ENCODE results near the gene C19orf33.

Gene C19orf33

DNA sequence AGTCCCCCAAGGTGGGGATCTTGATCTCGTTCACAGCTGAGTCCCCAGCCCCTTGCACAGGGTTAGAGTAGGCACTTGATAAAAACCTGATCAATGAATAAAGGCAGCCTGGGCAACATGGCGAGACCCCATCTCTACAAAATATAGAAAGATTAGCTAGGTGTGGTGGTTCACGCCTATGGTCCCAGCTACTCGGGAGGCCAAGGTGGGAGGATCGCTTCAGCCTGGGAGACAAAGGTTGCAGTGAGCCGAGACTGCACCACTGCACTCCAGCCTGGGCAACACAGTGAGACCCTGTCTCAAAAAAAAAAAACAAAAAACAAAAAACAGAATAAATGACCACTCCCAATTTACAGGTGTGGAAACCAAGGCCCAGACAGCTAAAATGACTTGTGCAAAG, 6.9 kb downstream of the C19orf33 start:
- Mint-ChIP-seq H3K4me3 (no peak overlapping the region), H3K4me1 (ENCODE audit: low read depth) (peaks cover 4% of the 10 kb centered on the region), H3K27me3 (no peaks in the 10 kb centered on the region), H3K9me3 (ENCODE audit: low read depth) (no peaks in the 10 kb centered on the region), H3K36me3 (peaks cover 3% of the 10 kb centered on the region), H3K27ac (no peak overlapping the region)

DNA sequence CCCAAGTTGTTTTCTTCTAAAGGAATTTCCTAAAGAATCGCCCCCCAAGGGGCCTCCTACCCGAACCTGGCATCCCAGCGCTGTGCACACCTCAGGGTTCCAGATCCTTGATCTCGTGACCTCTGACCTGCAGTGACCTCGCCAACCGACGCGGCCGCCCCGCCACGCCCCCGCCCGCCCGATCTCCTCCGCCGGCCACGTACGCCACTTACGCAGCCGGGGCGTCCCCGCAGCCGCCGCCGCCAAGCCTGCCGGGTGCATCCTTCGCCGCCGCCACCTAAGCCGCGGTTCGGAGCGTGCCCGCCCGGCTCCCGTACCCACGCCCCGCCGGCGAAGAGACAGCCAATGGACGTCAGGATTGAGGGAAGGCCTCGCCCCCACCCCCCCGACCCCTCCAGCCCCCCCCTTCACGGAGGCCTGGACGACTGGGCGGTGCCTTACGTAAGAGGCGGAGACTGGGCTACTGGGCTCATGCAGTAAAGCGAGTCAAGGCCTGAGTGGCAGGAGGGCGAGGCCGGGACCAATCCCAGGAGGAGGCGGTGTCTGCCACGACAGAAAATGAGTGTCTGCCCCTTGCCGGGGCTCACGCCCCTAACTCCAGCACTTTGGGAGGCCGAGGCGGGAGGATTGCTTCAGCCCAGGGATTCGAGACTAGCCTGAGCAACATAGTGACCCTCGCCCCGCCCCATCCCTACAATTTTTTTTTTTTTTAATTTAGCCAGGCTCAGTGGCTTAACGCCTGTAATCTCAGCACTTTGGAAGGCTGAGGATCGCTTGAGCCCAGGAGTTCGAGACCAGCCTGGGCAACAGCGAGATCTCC, 11.8 kb downstream of the C19orf33 start, which contains the start of gene YIF1B:
Gene YIF1B, minus strand, starts transcription at position 291 of the 820 bp plus-strand sequence. Its CDS starts 30 bp downstream, at position 261.
- Mint-ChIP-seq H3K36me3 (no peaks in the 10 kb centered on the region), H3K9me3 (ENCODE audit: low read depth) (no peaks in the 10 kb centered on the region), H3K4me3 (peak within 1 kb of the TSS; percentile 93), H3K4me1 (ENCODE audit: low read depth) (peaks cover 26% of the 10 kb centered on the region), H3K27ac (peak within 1 kb of the TSS; percentile 88), H3K27me3 (no peaks in the 10 kb centered on the region)

DNA sequence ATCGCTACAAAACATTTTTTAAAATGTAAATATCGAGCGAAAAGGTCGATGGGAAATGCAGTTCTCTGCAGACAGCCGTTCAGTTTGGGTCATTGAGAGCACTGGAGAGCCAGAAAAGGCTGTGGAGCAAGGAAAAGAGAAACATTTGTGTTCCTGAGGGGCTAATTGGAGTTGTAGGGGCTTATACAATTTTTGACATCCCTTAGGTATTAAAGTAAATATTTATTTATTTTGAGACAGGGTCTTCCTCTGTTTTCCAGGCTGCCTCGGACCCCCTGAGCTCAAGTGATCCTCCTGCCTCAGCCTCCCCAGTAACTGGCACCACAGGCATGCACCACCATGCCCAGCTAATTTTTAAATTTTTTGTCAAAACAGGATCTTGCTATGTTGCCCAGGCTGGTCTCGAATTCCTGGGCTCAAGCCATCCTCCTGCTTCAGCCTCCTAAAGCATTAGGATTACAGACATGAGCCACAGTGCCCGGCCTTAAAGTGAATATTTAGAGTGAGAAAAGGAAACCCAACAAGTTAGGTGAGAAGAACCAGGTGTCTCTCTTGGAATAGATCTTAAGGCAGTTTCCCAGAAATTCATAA, 12.5 kb downstream of the C19orf33 start:
- Mint-ChIP-seq H3K27me3 (no peaks in the 10 kb centered on the region), H3K36me3 (no peaks in the 10 kb centered on the region), H3K4me1 (ENCODE audit: low read depth) (peaks cover 32% of the 10 kb centered on the region), H3K4me3 (peak overlapping the region; percentile 93), H3K27ac (peak overlapping the region; percentile 88), H3K9me3 (ENCODE audit: low read depth) (no peaks in the 10 kb centered on the region)

GRCh38 chr19:38317104-38317612, 13.1 kb downstream of the C19orf33 start:
- Mint-ChIP-seq H3K9me3 (ENCODE audit: low read depth) (no peaks in the 10 kb centered on the region), H3K36me3 (peaks cover 1% of the 10 kb centered on the region), H3K27me3 (no peaks in the 10 kb centered on the region), H3K4me1 (ENCODE audit: low read depth) (peaks cover 38% of the 10 kb centered on the region), H3K27ac (peak overlapping the region; percentile 83), H3K4me3 (peak overlapping the region; percentile 93)

DNA sequence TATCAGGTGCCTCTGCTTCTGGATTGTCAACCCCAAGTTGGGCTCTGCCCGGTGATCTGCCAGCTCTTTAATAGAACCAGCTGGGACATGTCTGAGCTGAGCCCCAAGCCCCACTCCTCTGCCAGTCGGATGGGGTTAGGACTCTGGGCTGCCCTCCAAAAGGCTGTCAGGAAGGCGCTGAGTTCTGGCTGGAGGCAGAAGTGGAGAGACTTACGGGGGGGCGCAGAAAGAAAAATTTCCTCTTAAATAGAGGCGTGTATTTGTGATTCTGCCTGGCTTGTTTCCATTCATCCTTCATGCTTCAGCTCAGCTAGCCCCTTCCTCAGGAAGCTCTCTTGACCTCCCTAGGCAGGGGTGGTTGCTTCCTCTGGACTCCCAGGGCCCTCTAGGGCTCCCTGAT, 14.6 kb downstream of the C19orf33 start:
- Mint-ChIP-seq H3K27me3 (no peaks in the 10 kb centered on the region), H3K36me3 (peaks cover 2% of the 10 kb centered on the region), H3K4me1 (ENCODE audit: low read depth) (peaks cover 39% of the 10 kb centered on the region), H3K9me3 (ENCODE audit: low read depth) (no peaks in the 10 kb centered on the region), H3K27ac (no peak overlapping the region), H3K4me3 (peak overlapping the region; percentile 57)

- peaks cover 2% of the 10 kb centered on the region for H3K36me3 Mint-ChIP-seq
- H3K4me3 Mint-ChIP-seq: peak within 1 kb of the TSS; percentile 87
- peaks cover 39% of the 10 kb centered on the region for H3K4me1 Mint-ChIP-seq (ENCODE audit: low read depth)
- H3K27me3 Mint-ChIP-seq: no peaks in the 10 kb centered on the region
- peak within 1 kb of the TSS; percentile 54 for H3K27ac Mint-ChIP-seq
- H3K9me3 Mint-ChIP-seq (ENCODE audit: low read depth): no peaks in the 10 kb centered on the region
Observed at GRCh38 chr19:38319421-38320258, 15.6 kb downstream of the C19orf33 start, which contains the start of gene KCNK6. Gene KCNK6 (plus strand): TSS chr19:38319845. CDS start chr19:38319951, 106 bp downstream.

GRCh38 chr19:38320969-38321339, 16.9 kb downstream of the C19orf33 start:
- H3K27ac Mint-ChIP-seq: no peak overlapping the region
- peaks cover 37% of the 10 kb centered on the region for H3K4me1 Mint-ChIP-seq (ENCODE audit: low read depth)
- no peaks in the 10 kb centered on the region for H3K9me3 Mint-ChIP-seq (ENCODE audit: low read depth)

DNA sequence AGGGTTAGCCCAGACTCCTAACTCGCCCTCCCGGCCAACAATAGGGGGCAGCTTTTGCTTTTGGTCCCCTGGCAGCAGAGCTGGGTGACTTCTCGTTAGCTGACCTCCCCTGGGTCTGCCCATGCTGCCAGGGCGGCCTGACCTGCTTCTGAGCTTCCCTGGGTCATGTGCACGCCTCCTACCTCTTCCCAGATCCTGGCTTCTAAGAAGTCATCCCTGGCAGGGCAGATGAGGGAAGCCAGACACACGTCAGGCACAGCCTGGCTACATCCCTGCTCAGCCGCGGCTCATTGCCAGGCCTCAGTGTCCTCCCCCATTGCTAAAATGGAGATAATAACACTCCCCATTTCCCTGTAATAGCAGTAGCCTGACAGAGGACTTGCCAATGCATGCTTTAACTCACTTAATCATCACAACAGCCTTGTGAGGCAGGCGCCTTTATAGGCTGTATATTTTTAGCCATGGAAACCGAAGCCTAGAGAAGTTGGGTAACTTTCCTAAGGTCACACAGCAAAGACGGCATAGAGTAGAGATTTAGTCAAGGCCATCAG, 17.7 kb downstream of the C19orf33 start:
- H3K4me1 Mint-ChIP-seq (ENCODE audit: low read depth): peaks cover 33% of the 10 kb centered on the region
- no peaks in the 10 kb centered on the region for H3K9me3 Mint-ChIP-seq (ENCODE audit: low read depth)
- H3K27me3 Mint-ChIP-seq: no peaks in the 10 kb centered on the region
- peak overlapping the region; percentile 76 for H3K27ac Mint-ChIP-seq
- H3K36me3 Mint-ChIP-seq: peaks cover 4% of the 10 kb centered on the region
- H3K4me3 Mint-ChIP-seq: peak overlapping the region; percentile 87

More at GRCh38 chr19:38320969-38321339, 16.9 kb downstream of the C19orf33 start:
- no peaks in the 10 kb centered on the region for H3K27me3 Mint-ChIP-seq
- peak overlapping the region; percentile 87 for H3K4me3 Mint-ChIP-seq
- H3K36me3 Mint-ChIP-seq: peaks cover 3% of the 10 kb centered on the region

DNA sequence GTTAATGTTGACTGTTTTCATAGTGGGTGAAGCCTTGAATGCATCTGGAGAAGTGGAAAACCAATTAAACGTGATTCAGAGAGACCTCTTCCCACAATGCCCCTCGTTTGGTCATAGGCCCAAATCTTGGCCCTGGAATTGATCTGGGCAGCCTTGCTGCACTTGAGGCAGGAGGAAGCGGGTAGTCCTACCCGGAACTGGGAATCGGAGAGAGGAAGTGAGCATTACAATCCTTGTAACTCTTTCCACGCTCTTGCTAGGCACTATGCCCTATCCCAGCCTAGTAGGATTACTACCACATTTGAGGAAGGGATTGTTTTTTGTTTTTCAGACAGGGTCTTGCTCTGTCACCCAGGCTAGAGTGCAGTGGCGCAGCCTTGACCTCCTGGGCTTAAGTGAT, 19.2 kb downstream of the C19orf33 start:
- no peak overlapping the region for H3K27ac Mint-ChIP-seq
- no peaks in the 10 kb centered on the region for H3K27me3 Mint-ChIP-seq
- H3K4me1 Mint-ChIP-seq (ENCODE audit: low read depth): peaks cover 25% of the 10 kb centered on the region
- H3K9me3 Mint-ChIP-seq (ENCODE audit: low read depth): no peaks in the 10 kb centered on the region
- H3K36me3 Mint-ChIP-seq: peaks cover 4% of the 10 kb centered on the region
- no peak overlapping the region for H3K4me3 Mint-ChIP-seq

GRCh38 chr19:38324431-38324830, 20.4 kb downstream of the C19orf33 start:
- Mint-ChIP-seq H3K4me3 (no peak overlapping the region), H3K4me1 (ENCODE audit: low read depth) (peaks cover 18% of the 10 kb centered on the region), H3K27ac (no peak overlapping the region), H3K27me3 (no peaks in the 10 kb centered on the region), H3K36me3 (peaks cover 4% of the 10 kb centered on the region), H3K9me3 (ENCODE audit: low read depth) (no peaks in the 10 kb centered on the region)

GRCh38 chr19:38326591-38326990, 22.5 kb downstream of the C19orf33 start:
- H3K36me3 Mint-ChIP-seq: peaks cover 4% of the 10 kb centered on the region
- H3K9me3 Mint-ChIP-seq (ENCODE audit: low read depth): no peaks in the 10 kb centered on the region
- H3K4me3 Mint-ChIP-seq: no peak overlapping the region
- H3K27me3 Mint-ChIP-seq: no peaks in the 10 kb centered on the region
- H3K27ac Mint-ChIP-seq: no peak overlapping the region
- H3K4me1 Mint-ChIP-seq (ENCODE audit: low read depth): peaks cover 7% of the 10 kb centered on the region

GRCh38 chr19:38329651-38330050, 25.6 kb downstream of the C19orf33 start:
- H3K27me3 Mint-ChIP-seq: no peaks in the 10 kb centered on the region
- peaks cover 2% of the 10 kb centered on the region for H3K36me3 Mint-ChIP-seq
- H3K4me3 Mint-ChIP-seq: no peak overlapping the region
- no peaks in the 10 kb centered on the region for H3K4me1 Mint-ChIP-seq (ENCODE audit: low read depth)
- no peak overlapping the region for H3K27ac Mint-ChIP-seq
- H3K9me3 Mint-ChIP-seq (ENCODE audit: low read depth): no peaks in the 10 kb centered on the region

DNA sequence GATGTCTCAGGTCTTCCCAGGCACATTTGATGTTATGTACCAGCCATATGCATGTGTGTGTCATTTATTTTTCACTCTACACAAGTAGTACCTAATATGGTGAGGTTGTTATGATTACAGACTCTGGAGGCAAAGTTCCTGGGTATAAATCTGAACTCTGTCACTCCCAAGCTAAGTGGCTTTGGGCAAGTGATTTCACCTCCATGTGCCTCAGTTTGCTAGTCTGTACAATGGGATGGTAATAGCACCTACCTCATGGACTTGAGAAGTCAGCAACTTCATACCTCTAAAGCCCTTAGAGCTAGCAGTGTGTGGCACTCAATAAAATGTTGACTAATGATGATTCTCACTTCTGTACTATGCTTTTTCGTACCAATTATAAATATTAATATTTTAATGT, 27.7 kb downstream of the C19orf33 start:
- H3K4me1 Mint-ChIP-seq (ENCODE audit: low read depth): peaks cover under 1% of the 10 kb centered on the region
- H3K27ac Mint-ChIP-seq: no peak overlapping the region
- H3K4me3 Mint-ChIP-seq: no peak overlapping the region
- no peaks in the 10 kb centered on the region for H3K9me3 Mint-ChIP-seq (ENCODE audit: low read depth)
- H3K27me3 Mint-ChIP-seq: no peaks in the 10 kb centered on the region
- no peaks in the 10 kb centered on the region for H3K36me3 Mint-ChIP-seq

GRCh38 chr19:38333245-38333644, 29.2 kb downstream of the C19orf33 start:
- no peaks in the 10 kb centered on the region for H3K36me3 Mint-ChIP-seq
- no peaks in the 10 kb centered on the region for H3K27me3 Mint-ChIP-seq
- H3K9me3 Mint-ChIP-seq (ENCODE audit: low read depth): no peaks in the 10 kb centered on the region
- no peak overlapping the region for H3K4me3 Mint-ChIP-seq
- peaks cover 7% of the 10 kb centered on the region for H3K4me1 Mint-ChIP-seq (ENCODE audit: low read depth)
- H3K27ac Mint-ChIP-seq: no peak overlapping the region
